Activated CD4-positive, alpha-beta T cell treated with anti-CD3 and anti-CD28 coated beads, Interleukin-2, amount 10 ng/mL, durations not matched to agents 7 days and 5 days (primary cell): ENCODE data around the gene LAPTM5. TPM values are rescaled to one million over a fixed set of nuclear protein-coding genes. Genes with fewer than 3 reads are reported as not detected.

Source experiments
- CTCF ChIA-PET: fragments of 350-600 bp; sonication (Branson Sonifier 250); formaldehyde crosslinking; loops from one replicate; lab custom pipeline; 2021; ENCODE audit warnings: antibody characterized with exemption; lab: Charles Lee
- POLR2A ChIA-PET: fragments of 350-600 bp; sonication (Branson Sonifier 250); formaldehyde crosslinking; loops from one replicate; lab custom pipeline; 2021; ENCODE audit warnings: antibody characterized with exemption; lab: Charles Lee
- DNase-seq: peaks from one replicate; pipeline ENCODE4 v3.0.0-alpha.2; 2020
- H3K27ac Mint-ChIP-seq: one replicate; pipeline ENCODE4 v1.8.0; 2021; ENCODE audit warnings: mild to moderate bottlenecking, moderate library complexity, mixed read lengths
- H3K27me3 Mint-ChIP-seq: one replicate; pipeline ENCODE4 v1.8.0; 2021; ENCODE audit warnings: mixed read lengths
- H3K36me3 Mint-ChIP-seq: one replicate; pipeline ENCODE4 v1.8.0; 2021; ENCODE audit warnings: low read depth, mixed read lengths
- H3K4me1 Mint-ChIP-seq: one replicate; pipeline ENCODE4 v1.8.0; 2021; ENCODE audit warnings: mixed read lengths
- H3K4me3 Mint-ChIP-seq: one replicate; pipeline ENCODE4 v1.8.0; 2021; ENCODE audit warnings: mild to moderate bottlenecking, moderate library complexity, mixed read lengths
- H3K9me3 Mint-ChIP-seq: one replicate; pipeline ENCODE4 v1.8.0; 2021; ENCODE audit warnings: mixed read lengths
- total RNA-seq, 2 experiments: library from RNA; stranded (reverse); gene quantifications; one replicate each; pipeline ENCODE4 v1.2.3, GENCODE V29; 2021

Gene LAPTM5
- total RNA-seq, 2 experiments from 2014 or later = 481 to 584 TPM

DNA sequence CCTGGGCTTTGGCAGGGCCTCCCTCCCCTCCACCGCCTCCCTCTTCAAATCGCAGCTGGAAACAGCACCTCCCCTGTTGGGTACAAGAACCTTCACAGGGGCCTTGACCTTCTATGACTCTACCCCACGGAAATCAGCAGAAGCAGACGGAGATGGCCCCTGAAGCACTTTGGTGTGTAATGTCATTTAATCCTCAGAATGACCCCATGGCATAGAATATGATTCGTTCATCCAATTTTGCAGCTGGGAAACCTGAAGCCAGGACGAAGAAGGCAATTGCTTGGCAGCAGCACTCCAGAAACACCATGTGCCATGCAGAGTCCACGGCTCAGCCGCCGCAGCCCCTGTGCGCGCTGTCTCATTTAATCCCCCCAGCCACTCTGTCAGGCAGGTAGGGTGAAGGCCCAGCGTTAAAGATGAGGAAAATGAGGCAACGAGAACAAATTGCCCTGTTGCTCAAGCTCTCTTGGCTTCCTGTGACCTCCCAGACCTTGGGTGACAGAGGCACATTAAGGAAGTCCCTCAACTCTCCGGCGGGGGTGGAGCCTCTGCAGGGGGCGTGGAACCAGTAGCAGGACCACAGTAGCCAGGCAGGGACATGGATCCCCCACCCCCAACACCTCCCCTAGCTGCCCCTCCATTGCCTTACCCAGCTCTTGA lies 25.8 kb upstream of the LAPTM5 start:
- H3K9me3 Mint-ChIP-seq = no peaks in the 10 kb centered on the region
- H3K4me3 Mint-ChIP-seq = no peak overlapping the region
- no peak overlapping the region for H3K27ac Mint-ChIP-seq
- CTCF ChIA-PET = interaction anchor here (0.7 to 8.4 kb wide), 11 partner anchors 13 to 136 kb away, joined by 3 to 75 read pairs (median 3); partner anchors contain the start of gene LAPTM5
- peaks cover 22% of the 10 kb centered on the region for H3K4me1 Mint-ChIP-seq
- POLR2A ChIA-PET = no interaction called here
- peaks cover 7% of the 10 kb centered on the region for H3K27me3 Mint-ChIP-seq
- DNase-seq = no peak
- H3K36me3 Mint-ChIP-seq = no peaks in the 10 kb centered on the region

DNA sequence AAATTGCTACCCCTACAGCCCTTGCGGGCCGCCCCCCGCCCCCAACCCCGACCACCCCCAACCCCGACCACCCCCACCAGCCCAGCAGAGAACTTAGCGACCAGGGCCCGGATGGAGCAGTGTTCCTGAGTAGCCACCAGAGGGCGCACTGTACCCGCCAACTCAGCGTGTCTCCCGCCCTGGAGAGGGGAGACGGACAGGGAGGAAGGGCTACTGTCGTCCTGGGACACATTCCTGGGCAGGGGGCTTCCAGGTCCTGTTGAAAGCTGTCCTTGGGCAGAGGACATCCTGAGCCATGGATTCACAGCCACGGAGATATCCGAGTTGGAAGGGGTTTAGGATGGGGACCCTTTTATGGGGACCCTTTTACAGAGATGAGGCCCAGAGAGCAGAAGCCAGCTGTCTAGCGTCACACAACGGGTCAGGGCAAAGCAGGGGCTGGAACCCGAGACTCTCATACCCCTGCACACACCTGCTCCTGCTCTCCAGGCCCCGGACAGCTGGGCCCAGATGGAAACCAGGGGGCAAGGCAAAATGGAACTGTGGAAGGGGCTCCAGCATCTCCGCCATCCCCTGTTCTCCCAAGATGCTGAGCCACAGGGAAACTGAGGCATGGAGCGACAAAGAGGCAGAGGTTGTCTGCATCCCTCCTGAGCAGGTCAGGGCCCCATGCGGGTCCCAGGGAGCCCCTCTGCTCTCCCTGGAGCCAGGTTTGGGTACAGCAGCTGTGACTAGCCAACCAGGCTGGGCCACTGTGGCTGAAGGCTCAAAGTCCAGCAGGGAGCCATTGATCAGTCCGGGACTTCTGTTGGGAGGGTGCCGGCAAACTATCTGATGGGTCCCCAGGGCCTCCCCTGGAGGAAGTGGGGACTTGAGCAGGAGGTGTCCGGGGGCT lies 25.0 kb upstream of the LAPTM5 start:
- Mint-ChIP-seq H3K9me3 (no peaks in the 10 kb centered on the region), H3K27ac (peak overlapping the region; percentile 75), H3K4me1 (peaks cover 25% of the 10 kb centered on the region), H3K4me3 (no peak overlapping the region), H3K36me3 (no peaks in the 10 kb centered on the region), H3K27me3 (peaks cover 9% of the 10 kb centered on the region)
- POLR2A ChIA-PET = no interaction called here
- peak; percentile 79 for DNase-seq
- CTCF ChIA-PET = interaction anchor here (0.7 to 8.4 kb wide), 11 partner anchors 10 to 160 kb away, joined by 3 to 75 read pairs (median 3); partner anchors contain the start of gene LAPTM5

DNA sequence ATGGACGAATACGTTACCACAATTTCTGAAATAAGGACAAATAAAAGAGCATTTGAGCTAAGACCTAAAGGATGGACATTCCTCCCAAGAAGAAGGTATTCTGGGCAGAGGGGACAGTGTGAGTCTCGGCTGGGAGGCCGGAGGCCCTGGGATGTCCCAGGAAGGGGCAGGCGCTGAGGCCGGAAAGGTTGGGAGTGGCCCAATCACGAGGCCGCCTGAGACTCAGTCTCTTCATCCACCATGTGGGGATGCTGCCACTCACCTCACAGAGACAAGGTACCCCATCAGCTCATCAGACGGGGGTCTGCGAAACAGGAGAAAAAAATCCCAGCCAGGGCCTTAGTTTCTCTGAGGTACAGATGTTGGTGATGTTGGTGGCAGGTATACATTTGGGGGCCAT lies 24.3 kb upstream of the LAPTM5 start:
- Mint-ChIP-seq H3K27me3 (peaks cover 9% of the 10 kb centered on the region), H3K4me1 (peaks cover 25% of the 10 kb centered on the region), H3K4me3 (no peak overlapping the region), H3K36me3 (no peaks in the 10 kb centered on the region), H3K27ac (no peak overlapping the region), H3K9me3 (no peaks in the 10 kb centered on the region)
- ChIA-PET CTCF (interaction anchor here (0.6 to 8.4 kb wide), 8 partner anchors 10 to 1958 kb away, joined by 3 to 75 read pairs (median 3); partner anchors contain the start of gene LAPTM5), POLR2A (no interaction called here)
- DNase-seq = no peak

DNA sequence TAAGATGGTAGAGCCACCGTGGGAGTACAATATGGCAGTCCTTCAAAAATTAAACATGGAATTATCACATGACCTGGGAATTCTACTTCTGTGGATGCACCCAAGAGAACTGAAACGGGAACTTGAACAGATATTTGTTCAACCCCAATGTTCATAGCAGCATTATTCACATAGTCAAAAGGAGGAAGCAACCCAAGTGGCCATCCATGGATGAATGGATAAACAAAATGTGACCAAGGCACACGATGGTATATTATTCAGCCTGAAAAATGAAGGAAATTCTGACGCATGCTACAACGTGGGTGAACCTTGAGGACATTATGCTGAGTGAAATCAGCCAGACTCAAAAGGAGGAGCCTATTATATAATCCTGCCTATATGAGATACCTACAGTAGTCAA lies 22.8 kb upstream of the LAPTM5 start:
- H3K4me1 Mint-ChIP-seq = peaks cover 25% of the 10 kb centered on the region
- CTCF ChIA-PET = interaction anchor here (1.0 to 8.4 kb wide), 6 partner anchors 22 to 154 kb away, joined by 3 to 75 read pairs (median 10); partner anchors contain the start of gene LAPTM5
- no peaks in the 10 kb centered on the region for H3K9me3 Mint-ChIP-seq
- no peak overlapping the region for H3K27ac Mint-ChIP-seq
- POLR2A ChIA-PET = no interaction called here
- DNase-seq = no peak
- no peaks in the 10 kb centered on the region for H3K36me3 Mint-ChIP-seq
- peaks cover 9% of the 10 kb centered on the region for H3K27me3 Mint-ChIP-seq
- no peak overlapping the region for H3K4me3 Mint-ChIP-seq

DNA sequence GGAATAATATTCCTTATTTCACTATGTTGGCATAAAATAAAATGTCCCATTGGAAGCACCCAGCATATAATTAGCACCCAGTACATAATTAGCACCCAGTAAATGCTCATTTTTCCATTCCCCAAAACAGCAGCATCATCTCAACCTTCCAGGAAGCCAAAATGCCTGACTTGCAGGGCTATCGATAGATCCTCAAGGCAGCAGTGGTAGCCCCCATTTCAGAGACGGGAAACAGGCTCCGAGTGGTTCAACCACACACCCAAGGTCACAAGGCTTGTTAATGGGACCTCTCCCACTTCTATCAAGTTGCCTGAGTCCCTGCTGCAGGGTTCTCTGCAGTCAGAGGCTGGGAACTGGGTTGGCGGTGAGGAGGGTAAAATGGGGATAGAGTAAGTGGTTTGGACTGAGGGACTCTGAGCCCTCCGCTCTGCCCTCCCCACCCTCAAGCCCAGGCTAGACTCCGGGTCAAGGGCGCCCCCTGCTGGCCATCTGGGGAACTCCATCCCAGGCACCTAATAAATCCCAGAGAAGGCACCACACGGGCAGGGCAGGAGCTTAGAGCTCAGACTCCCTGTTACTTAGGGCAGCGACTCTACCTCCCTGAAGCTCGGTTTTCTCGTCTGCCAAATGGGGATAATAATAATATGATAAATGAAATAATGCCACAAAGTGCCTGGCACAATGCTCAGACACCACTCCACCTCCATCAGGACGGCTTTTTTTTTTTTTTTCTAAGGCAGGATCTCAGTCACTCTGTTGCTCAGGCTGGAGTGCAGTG lies 21.9 kb upstream of the LAPTM5 start:
- DNase-seq = peak; percentile 90
- CTCF ChIA-PET = interaction anchor here (0.5 to 4.1 kb wide), 32 partner anchors 10 to 499 kb away, joined by 3 to 73 read pairs (median 4); partner anchors contain the start of genes LAPTM5 and MATN1
- Mint-ChIP-seq H3K36me3 (no peaks in the 10 kb centered on the region), H3K9me3 (no peaks in the 10 kb centered on the region), H3K4me1 (peaks cover 25% of the 10 kb centered on the region), H3K4me3 (no peak overlapping the region), H3K27ac (no peak overlapping the region), H3K27me3 (peaks cover 9% of the 10 kb centered on the region)
- POLR2A ChIA-PET = interaction anchor here (1.2 kb wide), 1 partner anchor 61 kb away, joined by 10 read pairs; no protein-coding TSS in a partner anchor

DNA sequence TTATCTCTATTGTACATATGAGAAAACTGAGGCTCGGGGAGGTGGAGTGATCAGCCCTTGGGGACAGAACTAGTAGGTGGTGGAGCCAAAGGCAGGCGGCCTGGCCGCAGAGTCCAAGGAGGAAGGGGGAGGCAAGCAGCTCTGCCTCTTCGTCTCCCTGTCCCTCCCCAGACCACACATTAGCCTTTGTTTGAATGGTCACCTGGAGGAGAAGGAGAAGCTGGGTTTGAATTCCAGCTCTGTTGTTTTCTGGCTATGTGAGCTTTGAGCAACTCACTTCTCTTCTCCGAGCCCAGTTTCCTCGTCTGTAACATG lies 21.4 kb upstream of the LAPTM5 start:
- CTCF ChIA-PET = interaction anchor here (0.5 to 4.1 kb wide), 11 partner anchors 10 to 238 kb away, joined by 3 to 73 read pairs (median 6); partner anchors contain the start of gene LAPTM5
- Mint-ChIP-seq H3K4me3 (no peak overlapping the region), H3K27me3 (peaks cover 9% of the 10 kb centered on the region), H3K36me3 (no peaks in the 10 kb centered on the region), H3K27ac (no peak overlapping the region), H3K4me1 (peaks cover 25% of the 10 kb centered on the region), H3K9me3 (no peaks in the 10 kb centered on the region)
- POLR2A ChIA-PET = interaction anchor here (1.2 kb wide), 1 partner anchor 60 kb away, joined by 10 read pairs; no protein-coding TSS in a partner anchor
- DNase-seq = no peak

DNA sequence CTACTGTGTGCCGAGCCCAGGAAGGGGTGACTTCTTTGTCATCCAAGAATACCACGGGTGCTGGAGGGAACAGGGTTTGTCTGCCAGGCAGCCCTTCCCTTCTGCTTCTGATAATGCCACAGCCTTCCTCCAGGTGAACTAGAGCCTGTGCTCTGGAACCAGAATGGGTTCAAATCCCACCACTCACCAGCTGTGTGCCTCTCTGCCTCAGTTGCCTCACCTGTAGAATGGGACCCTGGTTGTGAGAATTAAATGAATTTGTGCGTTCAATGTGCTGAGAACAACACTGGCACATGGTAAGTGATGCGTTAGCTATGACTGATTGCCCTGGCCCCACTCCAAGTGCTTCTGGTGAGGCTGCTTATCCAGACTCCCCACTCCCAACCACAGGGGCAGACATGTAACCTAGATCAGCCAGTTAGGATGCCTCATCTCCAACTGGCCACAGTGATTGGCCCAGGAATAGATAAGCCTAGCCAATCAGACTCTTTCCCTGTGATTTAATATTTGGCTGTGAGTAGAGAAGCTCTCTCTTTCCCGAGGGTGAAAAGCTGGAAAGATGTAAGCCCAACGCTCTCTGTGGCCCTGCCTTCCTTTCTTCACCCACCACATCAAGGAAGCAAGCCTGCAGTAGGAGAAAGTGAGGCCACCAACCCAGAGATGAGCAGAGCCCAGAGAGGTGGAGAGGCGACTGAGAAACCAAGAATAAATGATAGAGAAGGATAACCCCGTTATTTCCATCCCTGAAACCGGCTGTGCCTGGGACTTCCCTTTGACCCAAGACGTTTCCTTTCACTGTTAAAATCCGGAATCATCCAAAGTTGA lies 20.8 kb upstream of the LAPTM5 start:
- peaks cover 9% of the 10 kb centered on the region for H3K27me3 Mint-ChIP-seq
- H3K36me3 Mint-ChIP-seq = no peaks in the 10 kb centered on the region
- ChIA-PET POLR2A (no interaction called here), CTCF (interaction anchor here (0.7 to 4.1 kb wide), 11 partner anchors 9 to 134 kb away, joined by 3 to 73 read pairs (median 6); partner anchors contain the start of gene LAPTM5)
- no peak overlapping the region for H3K4me3 Mint-ChIP-seq
- H3K4me1 Mint-ChIP-seq = peaks cover 25% of the 10 kb centered on the region
- H3K27ac Mint-ChIP-seq = no peak overlapping the region
- DNase-seq = no peak
- H3K9me3 Mint-ChIP-seq = no peaks in the 10 kb centered on the region

DNA sequence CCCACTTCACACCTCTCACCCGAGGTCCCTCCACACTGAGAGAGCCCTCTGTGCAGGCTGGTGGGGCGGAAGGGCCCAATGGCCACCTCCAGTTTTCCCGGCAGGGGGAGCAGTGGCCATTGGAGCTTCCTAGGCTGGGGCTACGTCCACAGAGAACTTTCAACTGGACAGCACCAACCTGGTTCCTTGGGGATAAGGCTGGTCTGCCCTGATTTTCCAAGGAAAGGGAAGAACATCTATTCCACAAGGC lies 20.3 kb upstream of the LAPTM5 start:
- Mint-ChIP-seq H3K4me1 (peaks cover 24% of the 10 kb centered on the region), H3K27ac (no peak overlapping the region)

DNA sequence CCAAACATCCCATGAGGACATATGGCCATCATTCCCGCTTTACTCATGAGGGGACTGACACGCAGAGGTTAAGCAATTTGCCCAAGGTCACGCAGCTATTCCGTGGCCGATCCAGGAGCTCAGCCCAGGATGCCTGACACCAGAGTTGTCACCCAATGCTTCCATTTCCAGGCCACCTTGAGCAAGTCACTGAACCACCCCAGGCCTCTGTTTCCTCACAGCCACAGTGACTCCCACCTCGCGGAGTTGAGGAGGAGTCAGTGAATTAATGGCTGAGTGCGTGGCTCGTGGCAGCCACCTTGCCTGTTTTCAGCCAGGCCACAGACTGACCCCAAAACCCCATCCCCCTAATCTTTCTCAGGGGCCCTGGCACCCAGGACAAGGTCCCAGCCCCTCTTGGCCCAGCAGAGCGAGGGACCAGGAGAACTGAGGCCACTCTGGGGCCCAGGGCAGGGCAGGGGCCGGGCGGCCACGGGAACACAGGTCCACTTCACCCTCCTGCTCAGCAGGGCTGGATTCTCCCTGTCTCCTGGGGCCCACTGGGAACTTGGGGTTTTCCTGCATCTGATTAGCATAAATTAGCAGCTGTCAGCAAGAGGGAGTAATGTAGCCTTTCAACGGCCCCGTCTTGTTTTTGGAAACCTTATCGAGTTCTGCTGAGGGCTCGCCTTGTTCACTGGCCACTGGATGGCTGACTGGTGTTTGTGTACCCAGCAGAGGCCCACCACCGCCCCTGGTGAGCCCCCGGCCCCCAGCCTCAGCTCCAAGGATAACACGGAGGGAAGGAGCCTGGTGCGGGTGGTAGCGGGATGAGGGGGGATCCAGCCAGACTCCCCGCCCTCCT lies 19.7 kb upstream of the LAPTM5 start:
- Mint-ChIP-seq H3K27ac (no peak overlapping the region), H3K4me3 (no peak overlapping the region), H3K27me3 (peaks cover 12% of the 10 kb centered on the region), H3K9me3 (no peaks in the 10 kb centered on the region), H3K4me1 (peaks cover 19% of the 10 kb centered on the region), H3K36me3 (no peaks in the 10 kb centered on the region)
- POLR2A ChIA-PET = no interaction called here
- DNase-seq = no peak
- CTCF ChIA-PET = interaction anchor here (0.8 to 4.1 kb wide), 4 partner anchors 10 to 396 kb away, joined by 3 to 73 read pairs (median 3); no protein-coding TSS in a partner anchor

More for the DNA sequence above, 20.3 kb upstream of the LAPTM5 start:
- H3K4me3 Mint-ChIP-seq = no peak overlapping the region
- H3K36me3 Mint-ChIP-seq = no peaks in the 10 kb centered on the region
- DNase-seq = no peak
- peaks cover 10% of the 10 kb centered on the region for H3K27me3 Mint-ChIP-seq
- ChIA-PET POLR2A (no interaction called here), CTCF (interaction anchor here (0.8 to 4.1 kb wide), 5 partner anchors 9 to 397 kb away, joined by 3 to 73 read pairs (median 4); no protein-coding TSS in a partner anchor)
- no peaks in the 10 kb centered on the region for H3K9me3 Mint-ChIP-seq

DNA sequence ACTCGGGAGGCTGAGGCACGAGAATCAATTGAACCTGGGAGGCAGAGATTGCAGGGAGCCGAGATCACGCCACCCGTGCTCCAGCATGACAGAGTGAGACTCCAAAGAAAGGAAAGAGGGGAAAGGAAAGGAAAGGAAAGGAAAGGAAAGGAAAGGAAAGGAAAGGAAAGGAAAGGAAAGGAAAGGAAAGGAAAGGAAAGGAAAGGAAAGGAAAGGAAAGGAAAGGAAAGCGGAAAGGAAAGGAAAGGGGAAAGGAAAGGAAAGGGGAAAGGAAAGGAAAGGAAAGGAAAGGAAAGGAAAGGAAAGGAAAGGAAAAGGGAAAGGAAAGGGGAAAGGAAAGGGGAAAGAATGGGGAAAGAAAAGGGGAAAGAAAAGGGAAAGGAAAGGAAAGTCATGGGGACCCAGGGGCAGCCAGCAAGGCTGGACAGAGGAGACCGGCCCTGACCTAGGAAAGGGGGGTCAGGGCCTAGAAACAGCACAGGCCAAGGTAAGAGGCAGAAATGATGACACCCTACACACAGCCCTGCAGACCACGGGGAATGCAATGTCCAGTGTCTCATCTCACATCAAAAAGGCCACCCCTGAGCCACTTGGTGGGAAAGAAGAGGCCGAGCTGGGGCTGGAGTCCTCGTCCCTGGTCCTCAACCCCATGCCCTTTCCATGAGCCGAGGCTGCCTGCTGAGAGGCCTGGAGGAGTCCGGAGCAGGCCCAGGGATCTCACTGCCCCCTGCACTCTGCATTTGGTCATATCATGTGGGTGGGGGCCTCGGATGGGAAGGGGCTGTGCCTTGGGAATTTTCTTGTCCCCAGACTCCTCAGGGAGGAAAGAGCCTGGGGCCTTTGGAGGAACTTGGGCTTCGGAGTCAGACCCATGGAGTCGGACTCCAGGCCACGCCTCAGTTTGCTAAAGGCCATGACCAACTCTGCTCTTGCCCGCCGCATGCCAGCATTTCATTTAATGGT lies 18.8 kb upstream of the LAPTM5 start:
- no peaks in the 10 kb centered on the region for H3K9me3 Mint-ChIP-seq
- peaks cover 12% of the 10 kb centered on the region for H3K27me3 Mint-ChIP-seq
- H3K36me3 Mint-ChIP-seq = no peaks in the 10 kb centered on the region
- H3K4me1 Mint-ChIP-seq = peaks cover 19% of the 10 kb centered on the region
- no peak overlapping the region for H3K27ac Mint-ChIP-seq
- H3K4me3 Mint-ChIP-seq = no peak overlapping the region
- CTCF ChIA-PET = interaction anchor here (1.0 to 4.1 kb wide), 3 partner anchors 48 to 57 kb away, joined by 3 to 73 read pairs (median 4); no protein-coding TSS in a partner anchor
- no peak for DNase-seq
- POLR2A ChIA-PET = no interaction called here
